Measurements from ENCODE around the gene PDE8A.

- TF ChIP-seq CTCF (IDR thresholded peaks at IDR 0.05; ENCODE audit: low read length), result no peak
- TF ChIP-seq EZH2 (optimal IDR thresholded peaks at IDR 0.05; ENCODE audit: low read depth, low read length), result no peak
- TF ChIP-seq EZH2phosphoT487 (IDR thresholded peaks at IDR 0.05; ENCODE audit: low read length), result no peak
These were observed 2.1 kb downstream of the PDE8A start for GRCh38 chr15:84983711-84984110.
